Measurements from ENCODE around the gene ORC4. TPM values are rescaled to one million over a fixed set of nuclear protein-coding genes. Genes with fewer than 3 reads are reported as not detected.

Gene ORC4
- polyA plus RNA-seq, 3 donors, result 30.2 to 34.0 (median 33.1) TPM

DNA sequence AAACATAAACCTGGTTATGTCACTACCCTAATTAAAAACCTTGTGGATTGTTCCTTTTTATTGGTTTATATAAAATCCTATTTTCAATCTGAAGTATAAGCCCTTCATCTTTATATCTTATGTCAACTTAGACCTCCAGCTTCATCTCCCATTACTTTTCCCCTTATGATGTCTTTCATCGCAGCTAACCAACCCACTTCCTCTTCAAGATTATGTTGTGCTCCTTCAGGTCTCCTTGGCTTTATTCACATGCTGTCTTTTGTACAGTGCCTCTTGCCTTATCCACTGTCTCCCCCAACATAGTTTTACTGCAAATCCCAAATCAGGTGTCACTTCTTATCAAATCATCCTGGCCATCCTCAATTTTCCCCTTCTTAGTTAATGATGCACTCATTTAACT, 26.3 kb upstream of the ORC4 start:
- no peak for DNase-seq
- no peaks in the 10 kb centered on the region for H3K79me2 ChIP-seq (ENCODE audit: insufficient read depth, low read length)
- no peaks in the 10 kb centered on the region for H3K9me3 ChIP-seq (replicated peaks in 1 of 2; ENCODE audit: control insufficient read depth in 1 of 2, insufficient read depth in 1 of 2, low read length in 2 of 2)
- no peak overlapping the region for H2AFZ ChIP-seq (ENCODE audit: insufficient read depth, low read depth, low read length, poor library complexity, severe bottlenecking)
- H3K4me2 ChIP-seq (replicated peaks; ENCODE audit: extremely low read depth, low read length, poor library complexity, severe bottlenecking), result no peak overlapping the region
- Mint-ChIP-seq H3K27ac (no peak overlapping the region), H3K27me3 (ENCODE audit: low read depth in 3 of 3) (peaks cover 0 to 2% (median 0%) of the 10 kb centered on the region in 3 donors), H3K9me3 (no peaks in the 10 kb centered on the region), H3K4me1 (peaks cover 10% of the 10 kb centered on the region), H3K4me3 (no peak overlapping the region), H3K36me3 (peaks cover 0 to 2% of the 10 kb centered on the region in 2 donors)
- TF ChIP-seq, protein P1, sequence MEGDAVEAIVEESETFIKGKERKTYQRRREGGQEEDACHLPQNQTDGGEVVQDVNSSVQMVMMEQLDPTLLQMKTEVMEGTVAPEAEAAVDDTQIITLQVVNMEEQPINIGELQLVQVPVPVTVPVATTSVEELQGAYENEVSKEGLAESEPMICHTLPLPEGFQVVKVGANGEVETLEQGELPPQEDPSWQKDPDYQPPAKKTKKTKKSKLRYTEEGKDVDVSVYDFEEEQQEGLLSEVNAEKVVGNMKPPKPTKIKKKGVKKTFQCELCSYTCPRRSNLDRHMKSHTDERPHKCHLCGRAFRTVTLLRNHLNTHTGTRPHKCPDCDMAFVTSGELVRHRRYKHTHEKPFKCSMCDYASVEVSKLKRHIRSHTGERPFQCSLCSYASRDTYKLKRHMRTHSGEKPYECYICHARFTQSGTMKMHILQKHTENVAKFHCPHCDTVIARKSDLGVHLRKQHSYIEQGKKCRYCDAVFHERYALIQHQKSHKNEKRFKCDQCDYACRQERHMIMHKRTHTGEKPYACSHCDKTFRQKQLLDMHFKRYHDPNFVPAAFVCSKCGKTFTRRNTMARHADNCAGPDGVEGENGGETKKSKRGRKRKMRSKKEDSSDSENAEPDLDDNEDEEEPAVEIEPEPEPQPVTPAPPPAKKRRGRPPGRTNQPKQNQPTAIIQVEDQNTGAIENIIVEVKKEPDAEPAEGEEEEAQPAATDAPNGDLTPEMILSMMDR (IDR thresholded peaks at IDR 0.05), result no peak
- H3K9ac ChIP-seq (ENCODE audit: insufficient read depth, low read length, poor library complexity, severe bottlenecking), result no peak overlapping the region
- H3K36me3 ChIP-seq (replicated peaks in 1 of 2; ENCODE audit: control insufficient read depth in 1 of 2, insufficient read depth in 2 of 2, low read length in 2 of 2), result no peaks in the 10 kb centered on the region
- H3K27ac ChIP-seq (ENCODE audit: low read depth in 1 of 2, low read length in 2 of 2), result no peak overlapping the region
- no peaks in the 10 kb centered on the region for H4K20me1 ChIP-seq (ENCODE audit: insufficient read depth, low read length)
- peaks cover 0 to 6% of the 10 kb centered on the region in 2 donors for H3K4me1 ChIP-seq (ENCODE audit: control insufficient read depth in 1 of 2, insufficient read depth in 2 of 2, low read length in 2 of 2)
- H3K27me3 ChIP-seq (ENCODE audit: control insufficient read depth in 2 of 2, insufficient read depth in 2 of 2, low read length in 2 of 2), result no peaks in the 10 kb centered on the region
- intact Hi-C loops (cut with micrococcal nuclease), result no loop called here
- 14% methylated on average over 1 of the region's 1 CpG for WGBS (ENCODE audit: insufficient coverage)
- no peak overlapping the region for H3K4me3 ChIP-seq (replicated peaks in 1 of 3; ENCODE audit: low read depth in 2 of 3, low read length in 3 of 3)

DNA sequence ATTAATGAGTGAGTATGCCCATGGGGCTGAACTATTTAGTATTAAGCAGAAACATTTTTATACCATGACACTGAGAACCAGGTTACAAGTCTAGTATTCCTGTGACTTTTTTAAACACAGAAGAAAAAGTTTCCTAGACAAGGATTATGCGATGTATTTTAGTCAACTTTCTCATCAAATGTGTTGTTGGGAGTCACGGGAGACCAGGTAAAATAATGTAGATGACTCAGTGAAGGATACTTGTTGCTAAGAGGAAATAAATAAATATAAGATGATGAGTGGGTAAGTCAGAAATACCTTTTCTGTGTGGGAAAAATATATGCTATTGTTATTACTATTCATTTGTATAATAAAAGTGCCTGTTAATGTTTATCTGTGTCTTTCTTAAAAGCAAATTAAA, 23.8 kb upstream of the ORC4 start:
- TF ChIP-seq, protein P1 (IDR thresholded peaks at IDR 0.05), result no peak
- Histone ChIP-seq H4K20me1 (ENCODE audit: insufficient read depth, low read length) (no peaks in the 10 kb centered on the region), H3K4me2 (replicated peaks; ENCODE audit: extremely low read depth, low read length, poor library complexity, severe bottlenecking) (no peak overlapping the region), H2AFZ (ENCODE audit: insufficient read depth, low read depth, low read length, poor library complexity, severe bottlenecking) (no peak overlapping the region), H3K4me1 (ENCODE audit: control insufficient read depth in 1 of 2, insufficient read depth in 2 of 2, low read length in 2 of 2) (peaks cover 0 to 6% of the 10 kb centered on the region in 2 donors), H3K27ac (ENCODE audit: low read depth in 1 of 2, low read length in 2 of 2) (no peak overlapping the region), H3K27me3 (ENCODE audit: control insufficient read depth in 2 of 2, insufficient read depth in 2 of 2, low read length in 2 of 2) (no peaks in the 10 kb centered on the region), H3K9me3 (replicated peaks in 1 of 2; ENCODE audit: control insufficient read depth in 1 of 2, insufficient read depth in 1 of 2, low read length in 2 of 2) (no peaks in the 10 kb centered on the region), H3K9ac (ENCODE audit: insufficient read depth, low read length, poor library complexity, severe bottlenecking) (no peak overlapping the region), H3K79me2 (ENCODE audit: insufficient read depth, low read length) (peaks cover 4% of the 10 kb centered on the region), H3K36me3 (replicated peaks in 1 of 2; ENCODE audit: control insufficient read depth in 1 of 2, insufficient read depth in 2 of 2, low read length in 2 of 2) (no peaks in the 10 kb centered on the region), H3K4me3 (replicated peaks in 1 of 3; ENCODE audit: low read depth in 2 of 3, low read length in 3 of 3) (no peak overlapping the region)
- H3K27me3 Mint-ChIP-seq (ENCODE audit: low read depth in 3 of 3), result no peaks in the 10 kb centered on the region
- intact Hi-C loops (cut with micrococcal nuclease), result no loop called here
- 100% methylated on average over 1 of the region's 2 CpGs for WGBS (ENCODE audit: insufficient coverage)
- no peak overlapping the region for H3K4me3 Mint-ChIP-seq
- H3K9me3 Mint-ChIP-seq, result no peaks in the 10 kb centered on the region
- H3K4me1 Mint-ChIP-seq, result peaks cover 15% of the 10 kb centered on the region
- H3K27ac Mint-ChIP-seq, result no peak overlapping the region
- peaks cover 6 to 7% of the 10 kb centered on the region in 2 donors for H3K36me3 Mint-ChIP-seq
- DNase-seq, result no peak

Data from CD14-positive monocyte (primary cell).